GM19099 (cell line): Measurements from ENCODE around the gene SF3A2.

Source experiments
- POLR2A ChIP-seq: IDR thresholded peaks from 3 replicates; pipeline ENCODE4 v1.6.1; 2011; ENCODE audit warnings: low read depth; ENCODE audit not compliant: insufficient read length; ENCODE audit errors: extremely low read depth

Gene SF3A2

GRCh38 chr19:2280633-2281264 lies 44.1 kb downstream of the SF3A2 start:
- no peak for TF ChIP-seq POLR2A

- no peak for TF ChIP-seq POLR2A
Measured at GRCh38 chr19:2282062-2282861, 45.6 kb downstream of the SF3A2 start, which contains the start of gene PEAK3. Gene PEAK3, minus strand, starts transcription at chr19:2282175. Its CDS starts 1,244 bp downstream, at chr19:2280931.

GRCh38 chr19:2282862-2283237 lies 46.2 kb downstream of the SF3A2 start:
- TF ChIP-seq POLR2A = no peak

GRCh38 chr19:2283835-2284507 lies 47.3 kb downstream of the SF3A2 start:
- TF ChIP-seq POLR2A = no peak

GRCh38 chr19:2286402-2287140 lies 49.9 kb downstream of the SF3A2 start:
- TF ChIP-seq POLR2A = no peak

GRCh38 chr19:2287585-2288337 lies 51.1 kb downstream of the SF3A2 start:
- no peak for TF ChIP-seq POLR2A

GRCh38 chr19:2288338-2288817 lies 51.8 kb downstream of the SF3A2 start:
- no peak for TF ChIP-seq POLR2A

- no peak for TF ChIP-seq POLR2A
Measured at GRCh38 chr19:2288818-2289713, 52.4 kb downstream of the SF3A2 start.

- no peak for TF ChIP-seq POLR2A
Measured at GRCh38 chr19:2289714-2290435, 53.3 kb downstream of the SF3A2 start.

- TF ChIP-seq POLR2A = no peak
Measured at GRCh38 chr19:2290441-2291184, 54.0 kb downstream of the SF3A2 start.

- no peak for TF ChIP-seq POLR2A
Measured at GRCh38 chr19:2291185-2291751, 54.6 kb downstream of the SF3A2 start.
